Endothelial cell of umbilical vein (primary cell): ENCODE results near the gene SLC6A1. TPM values are rescaled to one million over a fixed set of nuclear protein-coding genes. Genes with fewer than 3 reads are reported as not detected.
A peak's percentile ranks its signal among the peaks of the same experiment; 100 is the strongest.
"Not testable (repeated sequence)": the region's sequence is repeated elsewhere in the genome, so short reads cannot be mapped to it uniquely, and the experiment has no call there.

Experiments
- BruUV-seq: library from RNA; stranded (reverse); fragments of 400-500 nt; replicated peaks from 2 replicates; lab custom pipeline; 2021; lab: Mats Ljungman, UMichigan
- CTCF ChIA-PET: fragments of 300-600, 350-600 bp; sonication (Branson Sonifier 250); formaldehyde crosslinking; loops from one replicate; lab custom pipeline; 2021; ENCODE audit warnings: antibody characterized with exemption, inconsistent platforms; lab: Charles Lee
- POLR2A ChIA-PET: fragments of 300-600, 350-600 bp; sonication (Branson Sonifier 250); formaldehyde crosslinking; loops from one replicate; lab custom pipeline; 2021; ENCODE audit warnings: antibody characterized with exemption, inconsistent platforms; lab: Charles Lee
- DNase-seq: peaks from one replicate; pipeline ENCODE4 v3.0.0-alpha.2; 2011; ENCODE audit warnings: low read depth, low spot score
- FAIRE-seq: peaks from 2 replicates; lab custom pipeline; 2011; peaks lifted over from hg19 to GRCh38; lab: Jason Lieb, UNC
- H2AFZ ChIP-seq: 2 replicates; pipeline ENCODE4 v1.6.0; 2012; ENCODE audit warnings: low read depth, low read length, control low read depth, inconsistent platforms
- H3K27ac ChIP-seq: 2 replicates; pipeline ENCODE4 v1.5.1; 2011; ENCODE audit warnings: low read depth, mild to moderate bottlenecking, control low read depth, low read length, moderate library complexity; ENCODE audit not compliant: insufficient read depth
- H3K27me3 ChIP-seq, 2 experiments: 2 replicates each; pipeline versions ENCODE4 v1.6.0 to v1.6.1; 2011; ENCODE audit warnings: low read length in 2 of 2, mixed read lengths in 1 of 2; ENCODE audit not compliant: control insufficient read depth in 2 of 2, insufficient read depth in 2 of 2
- H3K36me3 ChIP-seq, 2 experiments: 2 replicates in 1 of 2; 3 replicates in 1 of 2; pipeline ENCODE4 v1.5.1; 2011; ENCODE audit warnings: low read length in 2 of 2, mild to moderate bottlenecking in 1 of 2, moderate library complexity in 1 of 2; ENCODE audit not compliant: control insufficient read depth in 2 of 2, insufficient read depth in 2 of 2; ENCODE audit errors: extremely low read depth in 1 of 2
- H3K4me1 ChIP-seq: 3 replicates; pipeline ENCODE4 v1.5.1; 2011; ENCODE audit warnings: mild to moderate bottlenecking, low read length; ENCODE audit not compliant: control insufficient read depth, insufficient read depth; ENCODE audit errors: extremely low read depth
- H3K4me2 ChIP-seq: 2 replicates; pipeline ENCODE4 v1.6.1; 2011; ENCODE audit warnings: low read length, control low read depth, mixed read lengths; ENCODE audit not compliant: insufficient read depth
- H3K4me3 ChIP-seq, 3 experiments: fragments of 200-600 bp in 1 of 3; sonication (generic), shearing (Covaris generic) in 1 of 3; replicated peaks in 1 of 3; 2 replicates each; pipeline ENCODE4 v1.5.1; 2011 to 2016; ENCODE audit warnings: control low read depth in 3 of 3, low read length in 3 of 3, mild to moderate bottlenecking in 2 of 3, inconsistent platforms in 1 of 3, low read depth in 1 of 3, moderate library complexity in 1 of 3; ENCODE audit not compliant: insufficient read depth in 1 of 3
- H3K79me2 ChIP-seq: 2 replicates; pipeline ENCODE4 v1.6.0; 2012; ENCODE audit warnings: low read length, inconsistent platforms; ENCODE audit not compliant: control insufficient read depth, insufficient read depth
- H3K9ac ChIP-seq: replicated peaks from 2 replicates; pipeline ENCODE3; 2011; ENCODE audit warnings: low read length, control low read depth; ENCODE audit not compliant: insufficient read depth; ENCODE audit errors: extremely low read depth
- H3K9me1 ChIP-seq: replicated peaks from 3 replicates; pipeline ENCODE4 v1.6.0; 2011; ENCODE audit warnings: mild to moderate bottlenecking, low read length; ENCODE audit not compliant: control insufficient read depth, insufficient read depth; ENCODE audit errors: extremely low read depth
- H3K9me3 ChIP-seq: replicated peaks from 2 replicates; pipeline ENCODE4 v1.5.1; 2012; ENCODE audit warnings: low read length, inconsistent platforms; ENCODE audit not compliant: control insufficient read depth, insufficient read depth
- H4K20me1 ChIP-seq: replicated peaks from 2 replicates; pipeline ENCODE3; 2011; ENCODE audit warnings: mild to moderate bottlenecking, low read length; ENCODE audit not compliant: control insufficient read depth, insufficient read depth; ENCODE audit errors: extremely low read depth
- EZH2 ChIP-seq: IDR thresholded peaks from 2 replicates; pipeline ENCODE4 v1.6.1; 2012; ENCODE audit warnings: borderline replicate concordance, low read depth, mild to moderate bottlenecking, moderate library complexity, low read length, inconsistent platforms; ENCODE audit not compliant: severe bottlenecking
- FOS ChIP-seq: IDR thresholded peaks from 2 replicates; pipeline ENCODE4 v1.6.1; 2011; ENCODE audit warnings: mild to moderate bottlenecking, low read length, moderate library complexity, borderline replicate concordance; ENCODE audit not compliant: insufficient read depth
- GATA2 ChIP-seq: IDR thresholded peaks from 2 replicates; pipeline ENCODE4 v1.7.0; 2011; ENCODE audit warnings: low read depth, mild to moderate bottlenecking, moderate library complexity, mixed read lengths, low read length; ENCODE audit not compliant: insufficient read length, insufficient read depth
- MYC ChIP-seq: IDR thresholded peaks from one replicate; pipeline ENCODE4 v1.6.1; 2011; ENCODE audit warnings: mild to moderate bottlenecking, low read depth, low read length
- POLR2A ChIP-seq: IDR thresholded peaks from 2 replicates; pipeline ENCODE4 v1.6.1; 2012; ENCODE audit warnings: low read depth, mild to moderate bottlenecking, control low read depth, low read length
- dilution Hi-C: fragments of 300-500 bp; cut with MboI; formaldehyde crosslinking; loops from one replicate; pipeline ENCODE4 v1.15.0; 2019; ENCODE audit warnings: low sequenced_read_pairs; ENCODE audit not compliant: extremely low pct_ligation_motif_present
- intact Hi-C: fragments of 100-400 bp; cut with micrococcal nuclease; formaldehyde crosslinking; loops from one replicate; pipeline ENCODE4 v1.10.0; 2022
- polyA plus RNA-seq, 4 experiments: library from polyadenylated mRNA; depleted of rRNA in 3 of 4; stranded (reverse) in 3 of 4; unstranded in 1 of 4; fragments of >200 nt; gene quantifications; 2 replicates each; pipeline versions ENCODE4 v1.2.1 to v1.2.3, GENCODE V29; 2011 to 2012; ENCODE audit warnings: missing spikeins in 1 of 4
- total RNA-seq: library from RNA; stranded (reverse); gene quantifications from 2 replicates; pipeline ENCODE4 v1.2.3, GENCODE V29; 2021
- TF ChIP-seq, protein P1 (sequence below), 2 donors: IDR thresholded peaks; 1 replicate in 1 of 2; 2 replicates in 1 of 2; pipeline ENCODE4 v1.5.1; 2011; ENCODE audit warnings: low read length in 2 of 2, mild to moderate bottlenecking in 2 of 2, moderate library complexity in 2 of 2, control low read depth in 1 of 2, inconsistent platforms in 1 of 2, low read depth in 1 of 2; ENCODE audit not compliant: insufficient read depth in 1 of 2; ENCODE audit errors: extremely low read depth in 1 of 2
- TF ChIP-seq, protein P2 (sequence below): IDR thresholded peaks from 2 replicates; pipeline ENCODE4 v1.6.1; 2011; ENCODE audit not compliant: insufficient read depth, insufficient read length

SLC6A1 gene
- total and polyA plus RNA-seq, 2 donors (not counting 3 experiments of a cell fraction or from before 2014, with no cell fraction given): not detected

DNA sequence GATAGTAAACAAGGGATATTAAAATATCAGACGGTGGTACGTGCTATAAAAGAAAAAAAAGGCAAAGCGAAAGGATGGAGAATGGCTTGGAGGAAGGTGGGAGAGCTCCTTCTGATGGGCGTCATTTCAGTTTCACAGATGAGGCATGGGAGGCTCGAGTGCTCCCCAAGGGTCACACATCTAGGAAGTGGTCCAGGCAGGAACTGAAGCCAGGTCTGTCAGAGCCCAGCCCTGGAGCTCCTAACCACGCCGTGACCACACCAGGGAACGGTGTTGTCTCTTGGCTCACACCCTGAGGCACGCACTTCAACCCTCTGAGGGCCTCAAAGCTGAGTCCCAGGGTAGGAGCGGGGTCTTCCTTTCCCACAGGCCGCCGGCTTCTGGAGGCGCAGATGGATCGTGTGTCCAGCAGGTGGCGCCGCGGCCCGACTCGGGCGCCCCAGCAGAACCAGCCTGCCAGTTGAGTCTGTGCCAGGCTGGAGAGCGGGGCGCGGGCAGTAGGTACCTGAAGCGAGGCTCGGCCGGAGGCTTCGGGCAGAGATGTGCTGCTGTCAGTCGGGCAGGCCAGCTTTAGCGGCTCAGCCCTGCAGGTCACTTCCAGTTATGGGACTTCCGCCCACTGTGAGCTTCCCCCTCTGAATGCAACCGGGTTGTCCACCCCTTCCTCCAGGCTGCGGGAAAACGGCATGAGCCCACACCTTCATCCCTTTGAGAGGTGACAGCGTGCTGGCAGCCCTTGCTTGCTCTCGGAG, 68.1 kb downstream of the SLC6A1 start:
- Histone ChIP-seq H4K20me1 (no peaks in the 10 kb centered on the region), H2AFZ (peak overlapping the region; percentile 49), H3K4me3 (no peak overlapping the region), H3K4me2 (no peak overlapping the region), H3K9ac (no peak overlapping the region), H3K9me1 (no peaks in the 10 kb centered on the region), H3K4me1 (no peaks in the 10 kb centered on the region), H3K27me3 (peaks cover 2 to 4% of the 10 kb centered on the region in 2 experiments), H3K36me3 (no peaks in the 10 kb centered on the region), H3K27ac (no peak overlapping the region), H3K9me3 (no peaks in the 10 kb centered on the region), H3K79me2 (no peaks in the 10 kb centered on the region)
- DNase-seq (peak; percentile 54), FAIRE-seq (peak; percentile 85)
- ChIA-PET CTCF (interaction anchor here (0.6 to 5.6 kb wide), 51 partner anchors 9 to 694 kb away, joined by 3 to 125 read pairs (median 5); partner anchors contain the start of gene HRH1), POLR2A (interaction anchor here (0.6 kb wide), 1 partner anchor 198 kb away, joined by 8 read pairs; no protein-coding TSS in a partner anchor)
- no TSS peak for BruUV-seq
- intact Hi-C loops (loop anchor here (1.0 to 5.0 kb wide), 6 partner anchors 95 to 592 kb away; no protein-coding TSS in a partner anchor), dilution Hi-C loops (no loop called here)
- TF ChIP-seq, protein P1, sequence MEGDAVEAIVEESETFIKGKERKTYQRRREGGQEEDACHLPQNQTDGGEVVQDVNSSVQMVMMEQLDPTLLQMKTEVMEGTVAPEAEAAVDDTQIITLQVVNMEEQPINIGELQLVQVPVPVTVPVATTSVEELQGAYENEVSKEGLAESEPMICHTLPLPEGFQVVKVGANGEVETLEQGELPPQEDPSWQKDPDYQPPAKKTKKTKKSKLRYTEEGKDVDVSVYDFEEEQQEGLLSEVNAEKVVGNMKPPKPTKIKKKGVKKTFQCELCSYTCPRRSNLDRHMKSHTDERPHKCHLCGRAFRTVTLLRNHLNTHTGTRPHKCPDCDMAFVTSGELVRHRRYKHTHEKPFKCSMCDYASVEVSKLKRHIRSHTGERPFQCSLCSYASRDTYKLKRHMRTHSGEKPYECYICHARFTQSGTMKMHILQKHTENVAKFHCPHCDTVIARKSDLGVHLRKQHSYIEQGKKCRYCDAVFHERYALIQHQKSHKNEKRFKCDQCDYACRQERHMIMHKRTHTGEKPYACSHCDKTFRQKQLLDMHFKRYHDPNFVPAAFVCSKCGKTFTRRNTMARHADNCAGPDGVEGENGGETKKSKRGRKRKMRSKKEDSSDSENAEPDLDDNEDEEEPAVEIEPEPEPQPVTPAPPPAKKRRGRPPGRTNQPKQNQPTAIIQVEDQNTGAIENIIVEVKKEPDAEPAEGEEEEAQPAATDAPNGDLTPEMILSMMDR (IDR thresholded peaks at IDR 0.05; ENCODE audit: extremely low read depth in 1 of 2, insufficient read depth in 1 of 2, low read depth in 1 of 2, low read length in 2 of 2): peak; percentile 83 to 95
- TF ChIP-seq GATA2 (no peak), FOS (no peak), MYC (no peak), POLR2A (no peak), EZH2 (no peak)
- TF ChIP-seq, protein P2, sequence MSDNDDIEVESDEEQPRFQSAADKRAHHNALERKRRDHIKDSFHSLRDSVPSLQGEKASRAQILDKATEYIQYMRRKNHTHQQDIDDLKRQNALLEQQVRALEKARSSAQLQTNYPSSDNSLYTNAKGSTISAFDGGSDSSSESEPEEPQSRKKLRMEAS: no peak

DNA sequence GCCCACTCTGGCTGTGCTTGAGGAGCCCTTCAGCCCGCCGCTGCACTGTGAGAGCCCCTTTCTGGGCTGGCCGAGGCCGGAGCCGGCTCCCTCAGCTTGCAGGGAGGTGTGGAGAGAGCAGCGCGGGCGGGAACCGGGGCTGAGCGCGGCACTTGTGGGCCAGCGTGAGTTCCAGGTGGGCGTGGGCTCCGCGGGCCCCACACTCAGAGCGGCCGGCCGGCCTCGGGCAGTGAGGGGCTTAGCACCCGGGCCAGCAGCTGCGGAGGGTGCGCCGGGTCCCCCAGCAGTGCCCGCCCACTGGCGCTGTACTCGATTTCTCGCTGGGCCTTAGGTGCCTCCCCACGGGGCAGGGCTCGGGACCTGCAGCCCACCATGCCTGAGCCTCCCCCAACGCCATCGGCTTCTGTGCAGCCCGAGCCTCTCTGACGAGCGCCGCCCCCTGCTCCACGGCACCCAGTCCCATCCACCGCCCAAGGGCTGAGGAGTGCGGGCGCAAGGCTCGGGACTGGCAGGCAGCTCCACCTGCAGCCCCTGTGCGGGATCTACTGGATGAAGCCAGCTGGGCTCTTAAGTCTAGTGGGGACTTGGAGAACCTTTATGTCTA, 68.8 kb downstream of the SLC6A1 start:
- H3K36me3 ChIP-seq, FAIRE-seq, H3K9me3 ChIP-seq, H3K27me3 ChIP-seq, H2AFZ ChIP-seq, H3K4me2 ChIP-seq, H3K9me1 ChIP-seq, H3K9ac ChIP-seq, BruUV-seq, H3K4me1 ChIP-seq, H4K20me1 ChIP-seq, H3K79me2 ChIP-seq, dilution Hi-C loops, H3K4me3 ChIP-seq, H3K27ac ChIP-seq, DNase-seq: not testable (repeated sequence)
- intact Hi-C loops: loop anchor here (5.0 kb wide), 1 partner anchor 161 kb away; no protein-coding TSS in a partner anchor
- CTCF ChIA-PET: interaction anchor here (0.7 to 5.6 kb wide), 40 partner anchors 9 to 589 kb away, joined by 3 to 125 read pairs (median 6); partner anchors contain the start of gene HRH1
- POLR2A ChIA-PET: interaction anchor here (0.6 kb wide), 1 partner anchor 197 kb away, joined by 8 read pairs; no protein-coding TSS in a partner anchor
